HUES6 (cell line): ENCODE measurements around the gene DPAGT1.

Experiments used
- H3K27ac ChIP-seq: 2 replicates; pipeline ENCODE4 v1.7.0; 2013; ENCODE audit warnings: low read depth, mild to moderate bottlenecking, low read length, inconsistent platforms
- H3K27me3 ChIP-seq: 2 replicates; pipeline ENCODE4 v1.6.1; 2013; ENCODE audit warnings: low read length; ENCODE audit not compliant: control insufficient read depth, insufficient read depth
- H3K36me3 ChIP-seq: 2 replicates; pipeline ENCODE4 v1.6.1; 2013; ENCODE audit warnings: low read length; ENCODE audit not compliant: control insufficient read depth, insufficient read depth
- H3K4me1 ChIP-seq: 2 replicates; pipeline ENCODE4 v1.6.1; 2013; ENCODE audit warnings: low read length; ENCODE audit not compliant: control insufficient read depth, insufficient read depth
- H3K4me3 ChIP-seq: 2 replicates; pipeline ENCODE4 v1.5.1; 2013; ENCODE audit warnings: low read depth, low read length
- H3K9ac ChIP-seq: one replicate; pipeline ENCODE4 v1.6.1; 2013; ENCODE audit warnings: mild to moderate bottlenecking, low read length
- H3K9me3 ChIP-seq: 2 replicates; pipeline ENCODE4 v1.6.1; 2013; ENCODE audit warnings: low read depth, low read length; ENCODE audit not compliant: control insufficient read depth, insufficient read depth

DPAGT1 gene

GRCh38 chr11:119126675-119127268, 25.1 kb upstream of the DPAGT1 start:
- H3K36me3 ChIP-seq, result peaks cover 46% of the 10 kb centered on the region
- H3K27ac ChIP-seq, result no peak overlapping the region
- H3K9ac ChIP-seq, result no peak overlapping the region

GRCh38 chr11:119125821-119126220, 24.2 kb upstream of the DPAGT1 start:
- Histone ChIP-seq H3K27me3 (no peaks in the 10 kb centered on the region), H3K9ac (no peak overlapping the region), H3K4me1 (peaks cover 7% of the 10 kb centered on the region; the same call in 1 of the 2 replicates), H3K27ac (no peak overlapping the region), H3K9me3 (no peaks in the 10 kb centered on the region), H3K36me3 (peaks cover 36% of the 10 kb centered on the region), H3K4me3 (no peak overlapping the region)

More at GRCh38 chr11:119126675-119127268, 25.1 kb upstream of the DPAGT1 start:
- H3K4me3 ChIP-seq, result no peak overlapping the region
- no peaks in the 10 kb centered on the region for H3K9me3 ChIP-seq
- H3K4me1 ChIP-seq, result peaks cover 6% of the 10 kb centered on the region; the same call in 1 of the 2 replicates
- H3K27me3 ChIP-seq, result no peaks in the 10 kb centered on the region

GRCh38 chr11:119121811-119122124, 20.1 kb upstream of the DPAGT1 start:
- Histone ChIP-seq H3K27me3 (no peaks in the 10 kb centered on the region), H3K4me1 (peaks cover 14% of the 10 kb centered on the region; the same call in 1 of the 2 replicates), H3K9me3 (no peaks in the 10 kb centered on the region), H3K9ac (peak overlapping the region; percentile 93), H3K36me3 (peaks cover 13% of the 10 kb centered on the region), H3K27ac (peak overlapping the region; percentile 66; the same call in 1 of the 2 replicates), H3K4me3 (peak overlapping the region; percentile 96)

- Histone ChIP-seq H3K4me3 (peak within 1 kb of the TSS; percentile 96), H3K27ac (peak within 1 kb of the TSS; percentile 66; the same call in 1 of the 2 replicates)
Observed at GRCh38 chr11:119121008-119121810, 19.6 kb upstream of the DPAGT1 start, which contains the start of gene HINFP. Gene HINFP (plus strand): TSS chr11:119121580. CDS start chr11:119126945, 5,365 bp downstream.

GRCh38 chr11:119120639-119121007, 19.0 kb upstream of the DPAGT1 start:
- Histone ChIP-seq H3K27ac (no peak overlapping the region), H3K4me3 (peak overlapping the region; percentile 65), H3K9ac (peak overlapping the region; percentile 69), H3K4me1 (peaks cover 17% of the 10 kb centered on the region), H3K9me3 (no peaks in the 10 kb centered on the region), H3K36me3 (peaks cover 9% of the 10 kb centered on the region), H3K27me3 (no peaks in the 10 kb centered on the region)

More at GRCh38 chr11:119121008-119121810, 19.6 kb upstream of the DPAGT1 start, which contains the start of gene HINFP:
- H3K36me3 ChIP-seq, result peaks cover 9% of the 10 kb centered on the region
- peak within 1 kb of the TSS; percentile 93 for H3K9ac ChIP-seq
- H3K4me1 ChIP-seq, result peaks cover 14% of the 10 kb centered on the region
- no peaks in the 10 kb centered on the region for H3K27me3 ChIP-seq
- no peaks in the 10 kb centered on the region for H3K9me3 ChIP-seq

- no peaks in the 10 kb centered on the region for H3K27me3 ChIP-seq
- H3K36me3 ChIP-seq, result peaks cover 3% of the 10 kb centered on the region
- H3K27ac ChIP-seq, result no peak overlapping the region
- peaks cover 17% of the 10 kb centered on the region for H3K4me1 ChIP-seq
- no peaks in the 10 kb centered on the region for H3K9me3 ChIP-seq
- no peak overlapping the region for H3K4me3 ChIP-seq
- H3K9ac ChIP-seq, result no peak overlapping the region
Observed at GRCh38 chr11:119118946-119119345, 17.3 kb upstream of the DPAGT1 start.

- Histone ChIP-seq H3K4me1 (peaks cover 17% of the 10 kb centered on the region), H3K9ac (no peak overlapping the region), H3K4me3 (no peak overlapping the region), H3K36me3 (no peaks in the 10 kb centered on the region), H3K27ac (no peak overlapping the region), H3K9me3 (no peaks in the 10 kb centered on the region), H3K27me3 (no peaks in the 10 kb centered on the region)
Observed at GRCh38 chr11:119118227-119118626, 16.6 kb upstream of the DPAGT1 start.

GRCh38 chr11:119117004-119117706, 15.5 kb upstream of the DPAGT1 start:
- H3K9me3 ChIP-seq, result no peaks in the 10 kb centered on the region
- H3K4me3 ChIP-seq, result no peak overlapping the region
- no peak overlapping the region for H3K9ac ChIP-seq
- H3K4me1 ChIP-seq, result peaks cover 13% of the 10 kb centered on the region
- H3K27me3 ChIP-seq, result no peaks in the 10 kb centered on the region
- H3K36me3 ChIP-seq, result 0 out of 2 replicates have a peak, but pooled peaks cover 3% of the 10 kb centered on the region
- no peak overlapping the region for H3K27ac ChIP-seq

- H3K27me3 ChIP-seq, result no peaks in the 10 kb centered on the region
- no peak overlapping the region for H3K27ac ChIP-seq
- no peak overlapping the region for H3K4me3 ChIP-seq
Observed at GRCh38 chr11:119116601-119117000, 14.9 kb upstream of the DPAGT1 start.

GRCh38 chr11:119116235-119116594, 14.6 kb upstream of the DPAGT1 start:
- Histone ChIP-seq H3K4me3 (no peak overlapping the region), H3K27me3 (no peaks in the 10 kb centered on the region), H3K4me1 (peaks cover 11% of the 10 kb centered on the region), H3K9ac (no peak overlapping the region), H3K36me3 (0 out of 2 replicates have a peak, but pooled peaks cover 3% of the 10 kb centered on the region), H3K9me3 (no peaks in the 10 kb centered on the region), H3K27ac (no peak overlapping the region)

More at GRCh38 chr11:119116601-119117000, 14.9 kb upstream of the DPAGT1 start:
- Histone ChIP-seq H3K4me1 (peaks cover 11% of the 10 kb centered on the region), H3K36me3 (0 out of 2 replicates have a peak, but pooled peaks cover 3% of the 10 kb centered on the region), H3K9me3 (no peaks in the 10 kb centered on the region), H3K9ac (no peak overlapping the region)
